ENCODE data around the gene COL9A3. TPM values are rescaled to one million over a fixed set of nuclear protein-coding genes. Genes with fewer than 3 reads are reported as not detected.
"Not testable (repeated sequence)": the region's sequence is repeated elsewhere in the genome, so short reads cannot be mapped to it uniquely, and the experiment has no call there.

COL9A3 gene
- total and polyA plus RNA-seq, 8 donors = 1.7 to 183 (median 9.5) TPM

GRCh38 chr20:62852841-62853240, 36.0 kb downstream of the COL9A3 start:
- no peak for FAIRE-seq
- Histone ChIP-seq H3K27ac (no peak overlapping the region), H3K4me1 (no peaks in the 10 kb centered on the region), H3K9me3 (no peaks in the 10 kb centered on the region), H3K27me3 (no peaks in the 10 kb centered on the region), H3K36me3 (peaks cover 0 to 6% (median 0%) of the 10 kb centered on the region in 3 donors), H3K4me3 (no peak overlapping the region)
- WGBS, 2 donors = 94% methylated on average over 12 of the region's 12 CpGs
- intact Hi-C loops (cut with DNase I) = no loop called here
- DNase-seq = no peak
- no peak for ATAC-seq
- TF ChIP-seq, protein P1, sequence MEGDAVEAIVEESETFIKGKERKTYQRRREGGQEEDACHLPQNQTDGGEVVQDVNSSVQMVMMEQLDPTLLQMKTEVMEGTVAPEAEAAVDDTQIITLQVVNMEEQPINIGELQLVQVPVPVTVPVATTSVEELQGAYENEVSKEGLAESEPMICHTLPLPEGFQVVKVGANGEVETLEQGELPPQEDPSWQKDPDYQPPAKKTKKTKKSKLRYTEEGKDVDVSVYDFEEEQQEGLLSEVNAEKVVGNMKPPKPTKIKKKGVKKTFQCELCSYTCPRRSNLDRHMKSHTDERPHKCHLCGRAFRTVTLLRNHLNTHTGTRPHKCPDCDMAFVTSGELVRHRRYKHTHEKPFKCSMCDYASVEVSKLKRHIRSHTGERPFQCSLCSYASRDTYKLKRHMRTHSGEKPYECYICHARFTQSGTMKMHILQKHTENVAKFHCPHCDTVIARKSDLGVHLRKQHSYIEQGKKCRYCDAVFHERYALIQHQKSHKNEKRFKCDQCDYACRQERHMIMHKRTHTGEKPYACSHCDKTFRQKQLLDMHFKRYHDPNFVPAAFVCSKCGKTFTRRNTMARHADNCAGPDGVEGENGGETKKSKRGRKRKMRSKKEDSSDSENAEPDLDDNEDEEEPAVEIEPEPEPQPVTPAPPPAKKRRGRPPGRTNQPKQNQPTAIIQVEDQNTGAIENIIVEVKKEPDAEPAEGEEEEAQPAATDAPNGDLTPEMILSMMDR (IDR thresholded peaks at IDR 0.05) = no peak

DNA sequence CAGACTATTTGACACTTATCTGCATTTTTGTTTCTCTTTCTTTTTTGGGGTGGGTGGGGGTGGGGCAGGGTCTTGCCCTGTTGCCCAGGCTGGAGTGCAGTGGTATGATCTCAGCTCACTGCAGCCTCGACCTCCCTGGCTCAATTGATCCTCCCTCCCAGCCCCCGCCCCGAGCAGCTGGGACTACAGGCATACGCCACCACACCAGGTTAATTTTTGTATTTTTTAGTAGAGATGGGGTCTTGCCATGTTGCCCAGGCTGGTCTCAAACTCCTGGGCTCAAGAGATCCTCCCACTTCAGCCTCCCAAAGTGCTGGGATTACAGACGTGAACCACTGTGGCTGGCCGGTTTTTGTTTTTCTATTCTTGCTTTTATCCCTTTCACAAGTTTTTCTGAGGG, 36.5 kb downstream of the COL9A3 start:
- H3K27me3 ChIP-seq; FAIRE-seq; H3K9me3 ChIP-seq; H3K27ac ChIP-seq; intact Hi-C loops (cut with DNase I); H3K4me1 ChIP-seq; H3K36me3 ChIP-seq; ATAC-seq; H3K4me3 ChIP-seq: not testable (repeated sequence)
- 79 to 91% methylated on average over 6 of the region's 6 CpGs for WGBS, 2 donors
- peak in 1 of 6 donors; percentile 26 for DNase-seq

DNA sequence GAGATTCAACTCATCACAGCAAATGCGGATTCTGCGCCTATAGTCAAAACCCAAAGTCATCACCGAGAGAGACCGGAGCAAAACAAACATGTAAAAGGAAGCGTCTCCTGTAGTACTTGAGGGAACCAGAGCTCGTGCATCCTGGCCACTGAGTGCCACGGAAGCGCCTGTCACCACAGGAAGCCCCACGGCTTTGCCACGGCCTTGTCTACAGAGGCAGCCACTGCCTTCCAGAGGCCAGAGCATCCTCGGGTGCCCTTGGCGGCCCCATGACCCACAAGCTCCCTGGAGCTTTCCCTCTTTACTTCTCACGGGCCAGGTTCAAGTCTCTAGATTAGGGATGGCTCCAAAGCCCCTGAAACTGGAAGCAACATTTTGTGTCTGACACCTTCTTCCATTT, 37.3 kb downstream of the COL9A3 start:
- no peaks in the 10 kb centered on the region for H3K27me3 ChIP-seq
- no peak overlapping the region for H3K4me3 ChIP-seq
- intact Hi-C loops (cut with DNase I) = no loop called here
- 93 to 95% methylated on average over 13 of the region's 13 CpGs for WGBS, 2 donors
- ATAC-seq (no peak), DNase-seq (peak in 1 of 6 donors; percentile 16), FAIRE-seq (no peak)
- no peaks in the 10 kb centered on the region for H3K9me3 ChIP-seq
- no peak overlapping the region for H3K27ac ChIP-seq
- H3K36me3 ChIP-seq = peaks cover 0 to 6% (median 0%) of the 10 kb centered on the region in 3 donors
- TF ChIP-seq, protein P1 (IDR thresholded peaks at IDR 0.05) = no peak
- H3K4me1 ChIP-seq = no peaks in the 10 kb centered on the region

DNA sequence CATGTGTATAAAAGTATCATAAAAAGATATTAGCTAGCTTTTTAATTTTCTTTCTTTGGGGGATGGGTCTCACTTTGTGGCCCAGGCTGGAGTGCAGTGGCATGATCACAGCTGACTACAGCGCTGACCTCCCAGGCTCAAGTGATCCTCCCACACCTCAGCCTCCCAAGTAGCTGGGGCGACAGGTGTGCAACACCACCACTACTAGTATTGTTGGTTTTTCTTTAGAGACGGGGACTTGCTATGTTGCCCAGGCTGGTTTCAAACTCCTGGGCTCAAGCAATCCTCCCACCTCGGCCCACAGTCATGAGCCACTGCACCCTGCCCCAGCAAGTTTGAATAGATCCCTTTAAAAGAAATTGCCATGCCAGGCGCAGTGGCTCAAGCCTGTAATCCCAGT, 38.3 kb downstream of the COL9A3 start:
- 87 to 98% methylated on average over 5 of the region's 5 CpGs for WGBS, 2 donors
- Histone ChIP-seq H3K36me3 (peaks cover 0 to 6% (median 0%) of the 10 kb centered on the region in 3 donors), H3K4me1 (peaks cover 2 to 4% (median 2%) of the 10 kb centered on the region in 3 donors), H3K27me3 (no peaks in the 10 kb centered on the region), H3K27ac (no peak overlapping the region), H3K4me3 (no peak overlapping the region), H3K9me3 (no peaks in the 10 kb centered on the region)
- FAIRE-seq (no peak), DNase-seq (peak in 1 of 6 donors; percentile 20), ATAC-seq (no peak)
- intact Hi-C loops (cut with DNase I) = no loop called here
- TF ChIP-seq, protein P1 (IDR thresholded peaks at IDR 0.05) = no peak

- peaks cover 8 to 10% (median 8%) of the 10 kb centered on the region in 3 donors for H3K4me1 ChIP-seq
- H3K27me3 ChIP-seq = no peaks in the 10 kb centered on the region
- FAIRE-seq = no peak
- peak in 1 of 6 donors; percentile 33 for DNase-seq
- H3K9me3 ChIP-seq = no peaks in the 10 kb centered on the region
- H3K27ac ChIP-seq = no peak overlapping the region
- TF ChIP-seq, protein P1 (IDR thresholded peaks at IDR 0.05) = no peak
- no peak for ATAC-seq
- peaks cover 0 to 6% (median 0%) of the 10 kb centered on the region in 3 donors for H3K36me3 ChIP-seq
- intact Hi-C loops (cut with DNase I) = no loop called here
- H3K4me3 ChIP-seq = no peak overlapping the region
- 92 to 96% methylated on average over 25 of the region's 25 CpGs for WGBS, 2 donors
These were observed 40.2 kb downstream of the COL9A3 start for GRCh38 chr20:62856931-62857619.

Measured in pancreas (tissue), 10 donors.